Left forelimb (tissue), 1 donor: ENCODE measurements around the gene POLE3.
"Not testable (repeated sequence)": the region's sequence is repeated elsewhere in the genome, so short reads cannot be mapped to it uniquely, and the experiment has no call there.

Experiments used
- DNase-seq: peaks from one replicate; pipeline ENCODE4 v3.0.0-alpha.2; 2018; ENCODE audit warnings: low spot score

Gene POLE3

DNA sequence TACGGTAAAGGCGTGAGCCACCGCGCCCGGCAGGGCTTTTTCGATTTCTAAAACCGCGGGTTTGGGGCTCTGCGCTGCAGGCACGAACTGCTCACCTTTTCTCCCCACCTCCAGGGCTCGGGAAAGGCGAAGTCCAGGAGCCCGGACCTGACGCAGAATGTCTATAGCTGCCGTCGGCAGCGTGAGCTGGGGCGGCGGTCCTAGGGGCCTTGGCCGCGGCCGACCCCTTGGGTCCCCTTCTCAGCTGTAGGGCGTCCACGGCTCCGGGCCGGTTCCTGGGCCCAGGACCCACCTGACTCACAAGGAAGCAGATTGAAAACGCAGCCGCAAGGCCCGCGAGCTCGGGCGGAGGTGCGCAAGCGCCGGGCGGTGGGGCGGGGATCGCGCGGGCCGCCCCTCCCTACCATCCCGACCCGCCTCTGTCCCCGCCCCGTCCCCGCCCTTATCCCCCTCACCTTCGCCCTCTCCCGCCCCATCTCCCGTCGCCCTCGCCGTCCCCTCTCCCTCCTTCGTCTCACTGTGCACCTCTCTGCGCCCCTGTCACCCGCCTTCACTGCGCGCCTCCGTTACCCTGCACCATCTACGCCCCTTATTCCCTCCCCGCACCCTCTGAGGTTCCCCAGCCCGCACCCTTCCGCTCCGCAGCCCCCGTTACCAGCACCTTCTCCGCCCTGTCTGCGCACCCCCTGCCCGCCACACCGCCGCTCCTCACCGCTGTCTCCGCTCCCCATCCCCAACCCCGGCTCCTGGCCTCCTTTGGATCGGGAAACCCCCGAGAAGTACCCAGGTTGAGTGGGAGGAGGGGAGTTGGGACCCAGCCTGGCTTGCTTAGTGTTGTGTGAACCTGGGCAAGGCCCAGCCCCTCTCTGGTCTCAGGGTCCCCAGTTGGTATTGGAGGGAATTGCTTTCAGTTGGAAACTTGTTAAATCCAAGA is 33.6 kb downstream of the POLE3 start, which contains the start of gene HDHD3:
HDHD3 (minus strand) TSS at position 353 of the 934 bp plus-strand sequence. CDS start 2,632 bp downstream, outside the sequence.
- DNase-seq: peak; percentile 82

DNA sequence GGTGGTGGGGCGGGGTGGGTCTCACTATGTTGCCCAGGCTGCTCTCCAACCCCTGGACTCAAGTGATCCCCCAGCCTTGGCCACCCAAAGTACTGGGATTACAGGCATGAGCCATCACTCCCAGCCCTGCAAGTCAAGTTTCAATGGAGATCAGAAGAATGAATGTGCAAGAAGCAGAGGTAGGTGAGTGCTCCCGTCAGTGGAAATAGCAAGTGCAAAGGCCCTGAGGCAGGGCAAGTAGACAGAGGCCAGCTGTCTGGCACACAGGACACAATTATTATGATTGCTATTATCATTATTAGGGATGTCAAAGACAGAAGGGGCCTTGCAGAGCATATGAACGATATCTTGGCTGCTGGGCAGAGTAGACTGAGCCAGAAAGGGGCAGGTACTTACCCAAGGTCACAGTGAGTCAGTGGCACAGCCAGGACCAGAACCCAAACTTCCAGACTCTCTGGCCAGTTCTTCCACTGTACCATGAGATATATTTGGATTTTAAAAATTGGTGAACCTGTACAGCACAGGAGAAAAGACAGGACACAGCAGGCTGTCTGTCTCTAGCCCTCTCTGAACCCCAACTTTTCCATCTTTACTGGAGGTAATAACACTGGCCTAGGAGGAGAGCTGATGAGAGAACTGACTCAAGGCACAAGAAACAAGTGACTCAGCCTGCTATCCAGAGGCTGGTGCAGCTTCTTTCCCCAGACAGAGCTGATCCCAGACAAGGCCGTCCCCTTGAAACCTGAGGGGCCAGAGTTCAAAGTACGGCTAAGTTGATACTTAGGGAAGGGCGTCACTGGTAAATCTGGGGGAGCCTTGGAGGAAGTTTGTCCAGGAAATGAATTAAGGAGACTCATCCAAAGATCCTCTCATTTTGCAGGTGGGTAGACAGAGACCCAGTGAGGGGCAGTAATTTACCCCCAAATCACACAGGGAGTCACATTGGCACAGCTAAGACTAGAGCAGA is 35.1 kb downstream of the POLE3 start:
- no peak for DNase-seq

DNA sequence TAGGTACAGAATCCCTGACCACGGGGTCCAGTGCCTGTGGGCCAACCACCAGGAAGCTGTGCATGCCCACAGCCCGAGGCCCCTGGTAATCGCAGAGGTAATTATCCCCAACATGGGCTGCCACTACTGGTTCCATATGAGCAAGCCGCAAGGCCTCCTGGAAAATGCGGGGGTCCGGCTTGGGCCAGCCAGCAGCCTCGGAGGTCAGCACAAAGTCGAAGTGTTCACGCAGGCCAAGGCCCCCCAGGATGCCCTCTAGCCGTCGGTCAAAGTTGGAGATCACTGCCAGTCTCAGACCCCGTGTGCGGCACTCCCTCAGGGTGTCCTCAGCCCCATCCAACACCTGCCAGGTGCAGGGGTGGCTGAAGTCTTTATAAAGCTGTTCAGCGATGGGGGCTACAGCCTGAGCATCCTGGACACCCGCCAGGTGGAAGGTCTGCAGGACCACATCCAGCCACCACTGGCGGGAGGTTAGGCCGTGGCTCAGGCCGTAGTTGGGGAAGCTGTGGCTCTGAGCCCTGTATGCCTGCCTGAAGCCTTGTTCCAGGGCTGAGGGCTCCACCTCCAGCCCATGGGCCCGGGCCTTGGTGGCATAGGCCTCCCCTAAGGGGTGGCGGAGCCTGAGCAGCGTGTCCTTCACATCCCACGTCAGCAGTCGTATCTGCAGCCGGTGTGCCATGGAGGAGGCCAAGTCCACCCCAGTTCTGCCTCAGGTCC is 36.6 kb downstream of the POLE3 start:
- DNase-seq: no peak

DNA sequence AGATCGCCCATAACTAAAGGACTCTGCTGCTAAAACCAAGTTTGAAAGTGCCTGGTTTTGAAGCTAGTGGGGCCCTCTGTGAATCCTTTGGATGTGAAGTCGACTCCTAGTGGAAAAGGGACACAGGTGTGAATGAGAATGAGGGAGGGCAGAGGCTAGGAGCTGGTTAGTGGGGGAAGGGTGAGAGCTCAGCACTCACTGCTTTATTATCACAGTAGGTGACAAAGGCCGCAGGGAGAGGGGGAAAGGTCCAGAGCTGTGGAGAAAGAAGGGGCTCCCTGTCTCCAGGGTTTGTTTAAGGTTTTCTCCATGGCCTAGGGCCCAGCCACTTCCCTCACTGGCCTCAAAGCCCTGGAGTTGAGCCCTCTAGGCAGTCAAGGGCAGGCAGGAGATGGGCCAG is 37.2 kb downstream of the POLE3 start:
- DNase-seq: no peak

DNA sequence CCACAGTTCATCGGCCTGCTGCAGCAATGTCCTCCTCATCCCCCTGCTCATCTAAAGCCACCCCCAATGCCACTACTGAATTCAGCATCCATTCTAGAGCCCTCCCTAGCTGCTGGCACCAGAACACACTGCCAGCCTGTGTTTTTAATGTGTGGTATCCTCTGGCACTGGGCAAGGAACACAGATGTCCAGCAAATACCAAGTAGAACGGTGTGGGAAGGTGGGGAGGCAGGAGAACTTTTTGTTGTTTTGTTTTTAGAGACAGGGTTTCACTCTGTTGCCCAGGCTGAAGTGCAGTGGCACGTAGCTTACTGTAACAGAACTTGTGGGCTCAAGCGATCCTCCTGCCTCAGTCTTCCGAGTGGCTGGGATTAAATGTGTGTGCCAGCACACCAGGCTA is 38.4 kb downstream of the POLE3 start:
- DNase-seq: no peak

DNA sequence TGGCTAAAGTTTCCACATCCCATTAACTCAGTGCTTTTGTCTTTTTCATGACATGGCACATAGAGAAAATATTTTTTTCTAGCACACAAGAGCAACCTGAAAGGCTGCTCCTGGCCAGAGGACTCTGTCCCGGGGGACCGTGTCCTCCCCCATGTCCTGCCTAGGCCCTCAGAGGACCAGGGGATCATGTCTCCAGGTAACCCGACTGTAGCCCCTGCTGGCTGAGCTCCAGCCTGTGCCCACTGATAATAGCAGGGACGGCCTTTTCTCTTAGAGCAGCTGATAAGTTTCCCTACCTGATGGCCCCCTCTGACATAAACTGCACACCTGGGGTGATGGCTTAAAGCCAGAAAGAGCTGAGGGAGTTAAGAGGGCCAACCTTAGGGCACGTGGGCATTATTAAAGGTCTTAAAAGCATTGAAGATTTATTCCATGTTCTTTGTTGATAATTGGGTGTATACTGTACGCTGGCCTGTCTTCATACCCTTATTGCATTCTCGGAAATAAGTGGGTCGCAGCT is 39.6 kb downstream of the POLE3 start:
- DNase-seq: no peak

DNA sequence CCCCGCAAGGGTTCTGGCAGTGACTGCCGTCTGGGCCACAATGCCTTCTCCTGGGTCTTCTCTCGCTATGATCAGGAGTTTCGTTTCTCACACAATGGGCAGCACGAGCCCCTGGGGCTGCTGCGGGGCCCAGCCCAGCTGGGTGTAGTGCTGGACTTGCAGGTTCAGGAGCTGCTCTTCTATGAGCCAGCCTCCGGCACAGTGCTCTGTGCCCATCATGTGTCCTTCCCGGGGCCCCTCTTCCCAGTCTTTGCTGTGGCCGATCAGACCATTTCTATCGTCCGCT is 40.7 kb downstream of the POLE3 start:
- no peak for DNase-seq

DNA sequence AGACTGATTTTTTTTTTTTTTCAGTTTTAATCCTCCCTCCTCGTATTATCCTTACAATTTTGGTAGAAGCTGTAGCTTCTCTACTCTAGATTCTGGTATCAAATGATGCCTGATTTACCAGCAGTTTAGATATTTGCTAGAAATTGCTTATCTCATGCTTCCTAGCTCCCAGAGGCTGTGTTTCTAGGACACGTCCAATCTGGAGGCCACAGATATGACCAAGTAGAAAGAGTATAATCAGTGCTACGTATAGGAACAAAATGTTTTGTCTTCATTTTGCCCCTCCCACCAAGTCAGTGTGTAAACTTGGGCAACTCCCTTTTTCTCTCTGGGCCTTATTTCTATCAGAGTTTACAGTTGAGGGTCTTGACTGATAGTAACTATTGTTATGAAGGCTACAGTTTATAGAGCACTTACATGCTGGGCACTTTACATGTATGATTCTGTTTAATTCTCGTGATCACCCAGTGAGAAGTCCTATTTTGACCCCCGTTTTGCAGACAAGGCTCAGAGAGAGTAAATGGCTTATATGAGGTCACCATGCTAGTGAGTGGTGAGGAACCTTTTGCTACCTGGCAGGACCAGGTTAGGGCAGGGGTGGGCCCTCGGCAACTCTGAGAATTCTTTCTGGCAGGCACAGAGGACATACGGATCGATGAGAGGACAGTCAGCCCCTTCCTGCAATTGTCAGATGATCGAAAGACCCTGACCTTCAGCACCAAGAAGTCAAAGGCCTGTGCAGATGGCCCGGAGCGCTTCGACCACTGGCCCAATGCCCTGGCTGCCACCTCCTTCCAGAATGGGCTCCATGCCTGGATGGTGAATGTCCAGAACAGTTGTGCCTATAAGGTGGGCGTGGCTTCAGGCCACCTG is 41.3 kb downstream of the POLE3 start:
- DNase-seq: no peak

DNA sequence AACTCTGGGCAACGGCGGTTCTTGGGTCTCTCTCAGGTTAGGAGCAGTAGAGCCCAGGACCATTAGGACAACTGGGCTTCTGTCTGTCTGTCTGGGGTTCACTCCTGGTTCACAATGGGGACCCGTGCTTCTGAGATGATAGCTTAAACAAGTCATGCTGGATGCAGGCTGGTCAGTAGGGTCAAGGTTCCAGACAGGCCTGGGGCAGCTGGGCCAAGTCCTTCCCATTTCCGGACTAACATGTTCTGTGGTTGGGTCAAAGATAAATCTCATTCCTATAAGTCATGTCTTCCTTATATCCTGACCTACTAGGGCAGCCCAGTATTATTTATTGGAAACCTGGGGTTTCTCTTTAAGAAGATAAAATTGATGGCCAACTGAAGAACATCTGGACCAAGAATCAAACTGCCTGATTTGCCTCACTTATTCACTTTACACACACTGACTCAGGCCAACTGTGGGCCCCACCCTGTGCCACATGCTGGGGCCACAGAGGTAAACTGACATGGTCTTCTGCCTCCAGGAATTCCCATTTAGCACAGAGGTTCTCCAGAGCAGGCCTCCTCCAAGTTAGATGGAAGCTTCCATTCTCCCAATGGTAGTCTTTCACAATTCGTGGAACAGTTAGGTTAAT is 42.0 kb downstream of the POLE3 start:
- DNase-seq: no peak

DNA sequence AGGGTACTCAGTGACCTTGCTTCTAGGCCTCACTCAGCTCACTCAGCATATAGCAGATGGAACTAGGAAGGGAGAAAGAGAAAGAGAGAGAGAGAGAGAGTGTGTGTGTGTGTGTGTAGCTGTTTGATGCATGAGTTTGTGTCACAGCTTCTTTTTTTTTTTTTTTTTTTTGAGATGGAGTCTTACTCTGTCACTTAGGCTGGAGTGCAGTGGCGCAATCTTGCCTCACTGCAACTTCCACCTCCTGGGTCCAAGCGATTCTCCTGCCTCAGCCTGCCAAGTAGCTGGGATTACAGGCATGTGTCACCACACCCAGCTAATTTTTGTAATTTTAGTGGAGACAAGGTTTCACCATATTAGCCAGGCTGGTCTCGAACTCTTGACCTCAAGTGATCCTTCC is 44.8 kb downstream of the POLE3 start:
- not testable (repeated sequence) for DNase-seq

DNA sequence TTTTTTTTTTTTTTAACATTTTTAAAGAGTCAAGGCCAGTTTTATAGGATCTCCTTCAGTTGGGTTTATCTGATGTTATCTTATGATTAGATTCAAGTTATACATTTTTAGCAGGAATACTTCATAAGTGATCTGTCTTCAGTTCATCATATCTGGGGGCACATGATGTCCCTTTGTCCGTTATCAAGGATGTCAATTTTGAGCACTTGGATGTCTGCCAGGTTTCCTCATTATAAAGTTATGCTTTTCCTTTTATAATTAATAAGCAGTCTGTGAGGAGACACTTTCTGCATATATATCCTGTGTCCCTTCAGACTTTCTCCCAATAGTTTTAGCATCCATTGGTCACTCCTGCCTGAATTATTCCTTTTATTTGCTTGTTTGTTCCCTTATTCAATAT is 45.5 kb downstream of the POLE3 start:
- no peak for DNase-seq

DNA sequence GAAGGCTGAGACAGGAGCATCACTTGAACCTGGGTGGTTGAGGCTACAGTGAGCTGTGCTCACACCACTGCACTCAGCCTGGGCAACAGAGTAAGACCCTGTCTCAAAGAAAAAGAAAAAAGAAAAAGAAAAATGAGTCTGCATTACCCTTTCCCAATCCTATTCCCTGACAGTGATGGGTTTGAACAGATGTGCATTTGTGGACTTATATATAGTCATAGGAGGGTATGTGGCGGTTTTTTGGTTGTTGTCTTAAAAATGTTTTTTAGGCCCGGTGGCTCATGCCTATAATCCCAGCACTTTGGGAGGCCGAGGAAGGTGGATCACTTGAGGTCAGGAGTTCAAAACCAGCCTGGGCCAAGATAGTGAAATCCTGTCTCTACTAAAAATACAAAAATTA is 47.1 kb downstream of the POLE3 start:
- no peak for DNase-seq

DNA sequence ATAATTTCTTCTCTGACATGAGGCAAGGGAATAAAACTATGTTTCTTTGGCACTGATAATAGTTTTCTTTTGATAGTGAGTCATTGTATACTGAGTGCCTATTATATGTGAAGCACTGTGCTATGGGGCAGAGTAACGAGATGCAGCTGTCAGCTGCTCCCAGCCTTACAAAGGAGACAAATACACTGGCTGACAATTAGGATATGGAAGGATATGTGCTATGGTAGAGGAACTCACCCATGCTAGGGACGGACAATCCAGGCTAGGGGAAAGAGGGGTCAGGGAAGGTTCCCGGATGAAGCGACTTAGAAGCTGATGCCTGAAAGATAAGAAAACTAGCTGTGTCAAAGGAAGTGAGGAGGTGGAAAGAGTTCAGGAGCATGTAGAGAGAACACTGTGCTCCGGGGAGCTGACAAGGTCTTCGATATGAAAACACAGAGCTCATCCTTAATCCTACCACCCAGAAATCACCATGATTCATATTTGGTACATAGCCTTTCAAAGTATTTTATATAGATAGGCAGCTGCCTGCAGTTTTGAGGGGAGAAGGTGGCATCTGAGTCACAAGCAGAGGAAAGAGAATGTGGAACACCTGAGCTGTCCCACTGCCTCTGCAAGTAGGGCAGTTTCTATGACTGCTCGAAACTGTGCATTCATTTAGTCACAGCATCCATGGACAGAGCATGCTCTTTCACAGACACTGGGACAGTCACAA is 49.0 kb downstream of the POLE3 start:
- DNase-seq: no peak

DNA sequence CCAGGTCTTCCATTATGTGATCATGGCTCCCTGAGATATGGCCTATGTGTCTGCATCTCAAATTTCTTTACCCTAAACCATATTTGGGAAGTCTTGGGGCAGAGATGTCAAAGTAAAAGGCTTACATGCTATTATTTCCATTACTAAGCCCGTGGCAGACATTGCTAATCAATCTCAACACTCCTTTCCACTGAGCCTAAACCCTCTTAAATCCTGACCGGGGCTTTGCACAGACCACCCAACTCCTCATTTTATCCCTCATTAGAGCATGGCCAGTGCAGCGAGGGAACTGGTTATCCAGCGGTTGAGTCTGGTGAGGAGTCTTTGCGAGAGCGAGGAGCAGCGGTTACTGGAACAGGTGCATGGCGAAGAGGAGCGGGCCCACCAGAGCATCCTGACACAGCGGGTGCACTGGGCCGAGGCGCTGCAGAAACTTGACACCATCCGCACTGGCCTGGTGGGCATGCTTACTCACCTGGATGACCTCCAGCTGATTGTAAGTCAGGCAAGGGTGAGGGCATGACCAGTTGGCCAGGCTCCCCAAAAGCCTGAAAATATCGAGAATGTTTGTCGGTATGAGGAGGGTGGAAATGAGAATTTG is 50.1 kb downstream of the POLE3 start:
- no peak for DNase-seq

DNA sequence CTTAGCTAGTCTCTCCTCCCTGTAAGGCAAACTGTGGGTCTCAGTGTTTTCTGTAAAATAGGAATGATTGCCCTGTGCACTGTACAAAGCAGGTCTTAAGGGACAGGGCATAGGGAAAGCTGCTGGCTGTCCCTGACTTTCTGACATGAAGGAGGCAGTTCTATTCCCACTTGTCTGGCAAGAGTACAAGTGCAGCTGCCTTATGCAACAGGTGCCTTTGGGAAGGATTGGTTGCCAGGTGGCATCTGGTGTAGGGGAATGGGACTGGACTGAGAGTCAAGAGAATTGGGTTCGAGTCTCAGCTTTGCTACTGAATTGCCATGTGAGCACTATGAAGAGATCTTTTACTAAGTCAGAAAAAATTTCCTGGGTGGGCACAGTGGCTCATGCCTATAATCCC is 51.1 kb downstream of the POLE3 start:
- no peak for DNase-seq
